Stomach (tissue), 9 donors: ENCODE results near the gene ENOX1. TPM values are rescaled to one million over a fixed set of nuclear protein-coding genes. Genes with fewer than 3 reads are reported as not detected.

Source experiments
- DNase-seq, 2 donors: peaks; one replicate each; pipeline versions ENCODE4 v3.0.0 to v3.0.0-alpha.2; 2013 to 2019
- H3K27ac ChIP-seq, 5 donors: fragments of 200-600 bp in 4 of 5; sonication (generic) in 4 of 5; one replicate each; pipeline ENCODE4 v1.5.1; 2013 to 2019; ENCODE audit warnings: mild to moderate bottlenecking in 1 of 5, moderate library complexity in 1 of 5
- H3K27me3 ChIP-seq, 3 donors: fragments of 200-600 bp; sonication (generic); one replicate each; pipeline ENCODE4 v1.5.1; 2017 to 2019; ENCODE audit warnings: mixed run types in 1 of 3
- H3K36me3 ChIP-seq, 4 donors: fragments of 200-600 bp; sonication (generic); 1 replicate in 3 of 4; 2 replicates in 1 of 4; pipeline ENCODE4 v1.5.1; 2016 to 2019
- H3K4me1 ChIP-seq, 4 donors: fragments of 200-600 bp; sonication (generic); one replicate each; pipeline ENCODE4 v1.5.1; 2016 to 2019
- H3K4me3 ChIP-seq, 4 donors: fragments of 200-600 bp; sonication (generic) in 3 of 4; one replicate each; pipeline ENCODE4 v1.5.1; 2016 to 2019; ENCODE audit warnings: mild to moderate bottlenecking in 1 of 4
- H3K9me3 ChIP-seq, 4 donors: fragments of 200-600 bp; sonication (generic); one replicate each; pipeline ENCODE4 v1.5.1; 2016 to 2019
- CTCF ChIP-seq, 7 experiments: fragments of 450-650 bp in 4 of 7; fragments of 200-600 bp in 3 of 7; sonication (generic) in 3 of 7; IDR thresholded peaks; one replicate each; pipeline ENCODE4 v1.5.1; 2016 to 2019; ENCODE audit warnings: antibody characterized with exemption in 7 of 7, control low read depth in 2 of 7, mild to moderate bottlenecking in 1 of 7
- EP300 ChIP-seq: sonication (generic); formaldehyde crosslinking; IDR thresholded peaks from one replicate; pipeline ENCODE4 v1.6.1; 2017; ENCODE audit warnings: antibody characterized with exemption
- POLR2A ChIP-seq, 4 donors: fragments of 450-650 bp; IDR thresholded peaks; one replicate each; pipeline ENCODE4 v1.6.1; 2016; ENCODE audit warnings: antibody characterized with exemption in 4 of 4, control low read depth in 2 of 4, mild to moderate bottlenecking in 1 of 4, moderate library complexity in 1 of 4
- POLR2AphosphoS5 ChIP-seq, 3 donors: sonication (generic); formaldehyde crosslinking; IDR thresholded peaks; one replicate each; pipeline ENCODE4 v1.6.1; 2016; ENCODE audit warnings: antibody characterized with exemption in 3 of 3
- WGBS, 5 donors: extraction: QIAGEN DNeasy Blood & Tissue Kit in 3 of 5; methylation state at CpG; one replicate each; pipeline versions ENCODE4 v1.1.5 to v1.1.7; 2013 to 2018; 5-methylcytosine and 5-hydroxymethylcytosine counted together
- intact Hi-C: fragments of 100-400 bp; cut with DNase I; formaldehyde crosslinking; loops from one replicate; pipeline ENCODE4 v1.15.1; 2023; ENCODE audit warnings: low total_unique reads
- polyA plus RNA-seq, 3 donors: library from polyadenylated mRNA; stranded (reverse); fragments of 200-250 nt; gene quantifications; one replicate each; pipeline ENCODE4 v1.2.3, GENCODE V29; 2013
- total RNA-seq, 5 donors: library from RNA; depleted of rRNA; stranded (reverse); fragments of >200 nt; gene quantifications; one replicate each; pipeline versions ENCODE4 v1.1.0 to v1.2.3, GENCODE V29; 2014 to 2016
- donor health status: healthy with polysubstance abuse.
- donor health status: Bipolar disorder and iron deficiency.
- donor health status: healthy.

Gene ENOX1
- total and polyA plus RNA-seq, 8 donors, result 0.46 to 6.2 (median 1.4) TPM; not detected in 1

GRCh38 chr13:43546251-43546650 is 240.5 kb downstream of the ENOX1 start:
- DNase-seq, result peak in 1 of 2 donors; percentile 47
- peaks cover 0 to 33% (median 15%) of the 10 kb centered on the region in 4 donors for H3K4me1 ChIP-seq
- H3K27ac ChIP-seq, result no peak overlapping the region
- no peak for TF ChIP-seq POLR2A (IDR thresholded peaks at IDR 0.05)
- no peak for TF ChIP-seq CTCF (IDR thresholded peaks at IDR 0.05)
- no peak for TF ChIP-seq POLR2AphosphoS5 (IDR thresholded peaks at IDR 0.05)
- TF ChIP-seq EP300, result no peak
- intact Hi-C loops, result no loop called here
- no peak overlapping the region for H3K4me3 ChIP-seq
- H3K27me3 ChIP-seq, result no peaks in the 10 kb centered on the region
- no peaks in the 10 kb centered on the region for H3K36me3 ChIP-seq
- WGBS, 5 donors, result 49 to 58% (median 55%) methylated on average over 3 of the region's 3 CpGs
- H3K9me3 ChIP-seq, result no peaks in the 10 kb centered on the region

GRCh38 chr13:43545317-43545874 is 241.4 kb downstream of the ENOX1 start:
- intact Hi-C loops, result no loop called here
- WGBS, 5 donors, result 68 to 88% (median 85%) methylated on average over 4 of the region's 4 CpGs
- peaks cover 0 to 33% (median 15%) of the 10 kb centered on the region in 4 donors for H3K4me1 ChIP-seq
- H3K9me3 ChIP-seq, result no peaks in the 10 kb centered on the region
- no peak for TF ChIP-seq EP300
- H3K27ac ChIP-seq, result no peak overlapping the region
- DNase-seq, result peak in 1 of 2 donors; percentile 35
- no peaks in the 10 kb centered on the region for H3K36me3 ChIP-seq
- no peaks in the 10 kb centered on the region for H3K27me3 ChIP-seq
- H3K4me3 ChIP-seq, result no peak overlapping the region

- no peaks in the 10 kb centered on the region for H3K9me3 ChIP-seq
- no peak for DNase-seq
- peak overlapping the region in 1 of 5 donors; percentile 20 for H3K27ac ChIP-seq
- TF ChIP-seq POLR2A (IDR thresholded peaks at IDR 0.05) (no peak), CTCF (IDR thresholded peaks at IDR 0.05) (no peak), EP300 (no peak), POLR2AphosphoS5 (IDR thresholded peaks at IDR 0.05) (no peak)
- intact Hi-C loops, result no loop called here
- H3K27me3 ChIP-seq, result no peaks in the 10 kb centered on the region
- no peak overlapping the region for H3K4me3 ChIP-seq
- H3K36me3 ChIP-seq, result no peaks in the 10 kb centered on the region
- peaks cover 0 to 33% (median 15%) of the 10 kb centered on the region in 4 donors for H3K4me1 ChIP-seq
- 69 to 89% (median 78%) methylated on average over 5 of the region's 5 CpGs for WGBS, 5 donors
These were observed 242.1 kb downstream of the ENOX1 start for GRCh38 chr13:43544631-43545030.

GRCh38 chr13:43544011-43544410 is 242.8 kb downstream of the ENOX1 start:
- Histone ChIP-seq H3K4me1 (peaks cover 0 to 33% (median 15%) of the 10 kb centered on the region in 4 donors), H3K9me3 (peaks cover 0 to 3% (median 0%) of the 10 kb centered on the region in 4 donors), H3K27me3 (no peaks in the 10 kb centered on the region), H3K4me3 (no peak overlapping the region), H3K27ac (no peak overlapping the region), H3K36me3 (no peaks in the 10 kb centered on the region)
- 79 to 90% (median 86%) methylated on average over 2 of the region's 2 CpGs for WGBS, 5 donors
- intact Hi-C loops, result no loop called here
- DNase-seq, result no peak
- TF ChIP-seq POLR2AphosphoS5 (IDR thresholded peaks at IDR 0.05) (peak in 1 of 3 donors; percentile 41), CTCF (IDR thresholded peaks at IDR 0.05) (no peak)

- TF ChIP-seq POLR2A (IDR thresholded peaks at IDR 0.05) (no peak), POLR2AphosphoS5 (IDR thresholded peaks at IDR 0.05) (no peak), EP300 (no peak), CTCF (IDR thresholded peaks at IDR 0.05) (no peak)
- 90 to 97% (median 92%) methylated on average over 2 of the region's 2 CpGs for WGBS, 5 donors
- intact Hi-C loops, result no loop called here
These were observed 243.4 kb downstream of the ENOX1 start for GRCh38 chr13:43543331-43543730.

More at GRCh38 chr13:43543331-43543730, 243.4 kb downstream of the ENOX1 start:
- Histone ChIP-seq H3K36me3 (no peaks in the 10 kb centered on the region), H3K9me3 (peaks cover 0 to 7% (median 0%) of the 10 kb centered on the region in 4 donors), H3K4me1 (peaks cover 0 to 33% (median 15%) of the 10 kb centered on the region in 4 donors), H3K27me3 (no peaks in the 10 kb centered on the region), H3K4me3 (no peak overlapping the region), H3K27ac (no peak overlapping the region)
- no peak for DNase-seq
